IPS-NIHi11 (cell line): ENCODE results near the gene LACTB.

Source experiments
- DNase-seq: peaks from one replicate; pipeline ENCODE4 v3.0.0; 2012; ENCODE audit warnings: mixed read lengths, low spot score

Gene LACTB

GRCh38 chr15:63172851-63173451 lies 51.3 kb downstream of the LACTB start:
- DNase-seq, result peak; percentile 52

GRCh38 chr15:63176302-63176701 lies 54.6 kb downstream of the LACTB start:
- DNase-seq, result no peak

DNA sequence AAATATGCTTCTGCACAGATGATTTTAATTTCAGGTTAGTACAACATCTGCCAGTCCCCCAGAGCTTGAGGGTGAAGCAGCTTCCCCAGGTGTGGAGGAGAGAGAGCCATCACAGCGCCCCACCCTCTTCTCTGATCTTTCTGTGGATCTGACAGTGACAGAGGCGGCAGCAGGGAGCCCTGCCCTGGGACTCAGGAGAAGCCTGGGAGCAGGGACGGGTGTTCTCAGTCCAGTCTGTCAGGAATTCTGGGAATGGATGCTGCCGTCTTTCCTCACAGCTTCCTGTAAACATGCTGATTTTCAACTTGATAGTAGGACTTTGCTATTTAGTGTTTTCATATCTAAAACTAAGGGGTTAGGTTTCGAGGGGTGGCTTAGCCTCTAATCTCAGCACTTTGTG lies 56.4 kb downstream of the LACTB start:
- peak; percentile 26 for DNase-seq

DNA sequence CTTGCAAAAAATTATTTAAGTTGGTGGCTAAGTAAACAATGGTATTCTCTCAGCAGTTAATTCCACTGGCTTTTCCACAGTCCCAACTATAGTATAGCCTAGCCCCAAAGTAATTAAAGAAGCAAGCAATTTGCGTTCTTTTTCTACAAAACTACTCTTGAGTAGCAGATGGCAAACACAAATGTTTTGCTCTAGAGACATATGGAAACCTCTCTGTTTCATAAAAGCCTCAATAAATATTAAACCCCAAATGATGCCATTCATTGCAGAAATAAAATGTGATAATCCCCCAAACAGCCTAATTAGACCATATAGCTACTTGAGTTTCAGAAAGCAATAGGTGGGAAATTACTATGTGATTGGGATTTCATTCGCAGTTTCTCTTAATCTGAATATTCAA lies 59.1 kb downstream of the LACTB start:
- no peak for DNase-seq

- DNase-seq, result no peak
These were observed 60.0 kb downstream of the LACTB start for GRCh38 chr15:63181648-63182047.

GRCh38 chr15:63185206-63185605 lies 63.5 kb downstream of the LACTB start:
- DNase-seq, result no peak

DNA sequence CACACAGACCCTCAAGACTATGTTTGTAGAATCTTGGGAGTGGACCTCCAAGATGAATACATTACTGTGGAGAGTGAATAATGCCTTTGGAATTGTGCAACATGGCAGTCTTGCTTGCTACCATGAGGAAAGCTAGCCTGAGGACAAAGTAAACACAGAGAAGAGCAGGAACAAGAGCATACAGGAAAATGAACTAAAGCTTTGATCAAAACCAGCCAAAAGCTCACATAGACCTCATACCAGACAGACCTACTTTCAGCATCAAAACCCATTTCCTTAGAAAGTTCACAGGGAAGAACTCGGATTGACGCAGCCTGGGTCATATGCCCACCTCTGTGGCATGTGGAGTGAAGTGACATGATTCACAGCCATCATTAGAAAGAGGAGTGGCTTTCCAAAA lies 64.4 kb downstream of the LACTB start:
- DNase-seq, result no peak

GRCh38 chr15:63187589-63188226 lies 66.0 kb downstream of the LACTB start:
- no peak for DNase-seq

DNA sequence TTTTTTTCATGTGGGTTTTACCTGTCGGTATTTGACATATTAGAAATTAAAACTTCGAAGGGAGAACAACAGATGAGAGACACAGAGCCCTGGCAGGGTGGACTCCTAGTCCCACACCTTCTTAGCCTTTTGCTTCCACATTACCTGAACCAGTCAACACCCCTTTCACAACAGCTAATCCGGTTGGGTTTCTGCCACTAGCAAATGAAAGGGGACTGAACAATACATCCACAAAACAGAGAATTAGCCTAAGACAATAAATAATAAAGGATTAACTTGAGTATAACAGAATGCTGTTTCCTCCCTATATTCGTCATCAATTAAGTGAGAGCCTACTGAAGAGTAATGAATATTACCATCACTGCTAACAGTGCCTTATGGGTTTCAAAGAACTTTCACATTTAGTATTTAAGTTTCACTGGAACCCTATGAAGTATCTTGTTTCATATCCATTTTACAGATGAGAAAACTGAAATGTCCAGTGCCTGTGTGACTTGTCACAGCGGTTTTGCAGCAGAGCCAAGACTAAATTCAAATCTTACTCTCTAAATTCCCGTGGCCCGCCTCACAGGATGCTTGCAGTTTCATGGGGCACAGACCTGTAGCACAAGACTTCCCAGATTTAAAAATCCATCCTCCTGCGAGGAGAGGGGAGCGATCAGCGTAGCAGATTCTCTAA lies 66.7 kb downstream of the LACTB start:
- no peak for DNase-seq

DNA sequence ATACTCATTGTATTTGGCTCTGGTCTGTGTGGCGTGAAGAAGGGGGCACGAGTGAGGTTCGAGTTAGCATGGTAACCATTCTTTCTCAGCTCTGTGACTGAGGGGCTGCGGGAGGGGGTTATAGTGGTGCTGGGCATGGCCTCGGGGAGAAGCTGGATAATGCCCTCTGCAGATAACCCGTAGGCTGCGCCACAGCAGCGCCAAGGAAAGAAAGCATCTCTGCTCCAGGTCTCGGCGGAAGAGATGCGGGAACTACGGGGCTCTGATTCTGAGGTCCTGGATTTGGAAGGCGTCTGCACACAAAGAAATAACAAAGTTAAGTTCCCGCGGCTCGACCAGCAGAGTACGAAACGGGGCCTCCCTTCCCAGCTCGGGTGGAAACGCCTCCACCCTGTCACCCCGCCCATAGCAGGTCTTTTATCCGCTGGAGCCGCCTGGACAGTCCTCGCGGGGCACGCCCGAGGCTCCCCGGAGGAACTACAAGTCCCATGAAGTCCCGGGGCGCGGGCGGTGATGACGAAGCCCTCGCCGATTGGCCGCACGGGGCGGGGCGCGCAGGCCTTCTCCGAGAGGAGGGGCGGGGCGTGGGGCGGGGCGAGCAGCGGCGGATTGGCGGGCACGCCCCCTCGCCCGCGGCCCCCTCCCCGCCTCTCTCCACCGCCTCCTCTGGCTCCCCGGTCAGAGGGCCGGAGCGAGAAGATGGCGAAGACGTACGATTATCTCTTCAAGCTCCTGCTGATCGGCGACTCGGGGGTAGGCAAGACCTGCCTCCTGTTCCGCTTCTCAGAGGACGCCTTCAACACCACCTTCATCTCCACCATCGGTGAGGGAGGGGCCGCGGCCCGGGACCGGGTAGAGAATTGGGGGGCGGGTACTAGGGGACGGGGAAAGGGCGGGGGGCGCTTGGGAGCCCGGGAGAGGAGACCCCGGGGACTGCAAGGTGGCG lies 67.5 kb downstream of the LACTB start, which contains the start of gene RAB8B:
Gene RAB8B (plus strand): TSS at position 681 of the 946 bp plus-strand sequence. CDS start 19 bp downstream, at position 700.
- peak; percentile 95 for DNase-seq

GRCh38 chr15:63189941-63190768 lies 68.5 kb downstream of the LACTB start:
- DNase-seq, result no peak

- DNase-seq, result no peak
These were observed 69.3 kb downstream of the LACTB start for GRCh38 chr15:63190769-63191649.
